ENCODE results near the gene EP400.

- TF ChIP-seq ELK1 (IDR thresholded peaks at IDR 0.05; ENCODE audit: borderline replicate concordance, low read depth, low read length) (no peak), USF2 (IDR thresholded peaks at IDR 0.05; ENCODE audit: low read depth, low read length) (no peak), POLR2A (IDR thresholded peaks at IDR 0.05; ENCODE audit: low read depth, low read length) (no peak), NFE2L2 (IDR thresholded peaks at IDR 0.05; ENCODE audit: low read depth, low read length) (no peak), CTCF (conservative IDR thresholded peaks at IDR 0.05; ENCODE audit: low read depth, low read length) (no peak), MAZ (IDR thresholded peaks at IDR 0.05; ENCODE audit: borderline replicate concordance, low read depth, low read length) (no peak), RAD21 (IDR thresholded peaks at IDR 0.05; ENCODE audit: low read length) (no peak), MXI1 (IDR thresholded peaks at IDR 0.05; ENCODE audit: borderline replicate concordance, low read depth, low read length) (no peak), BHLHE40 (IDR thresholded peaks at IDR 0.05; ENCODE audit: low read depth, low read length) (no peak), CEBPB (IDR thresholded peaks at IDR 0.05; ENCODE audit: low read depth, low read length) (no peak), FOS (IDR thresholded peaks at IDR 0.05; ENCODE audit: low read depth, low read length) (no peak), RFX5 (IDR thresholded peaks at IDR 0.05; ENCODE audit: low read depth, low read length) (no peak)
Measured at GRCh38 chr12:131987552-131987951, 37.8 kb downstream of the EP400 start.
